Measurements from ENCODE around the gene STC2. TPM values are rescaled to one million over a fixed set of nuclear protein-coding genes. Genes with fewer than 3 reads are reported as not detected.

Gene STC2
- polyA plus RNA-seq, 1 donor (not counting 4 experiments of a cell fraction or from before 2014, with no cell fraction given) = 4.3 TPM

- Histone ChIP-seq H3K27me3 (ENCODE audit: control insufficient read depth, extremely low read depth, insufficient read depth, low read length) (no peaks in the 10 kb centered on the region), H3K4me1 (ENCODE audit: control insufficient read depth, extremely low read depth, insufficient read depth, low read length) (peaks cover 6% of the 10 kb centered on the region), H3K9me3 (ENCODE audit: control insufficient read depth, low read depth, low read length) (no peaks in the 10 kb centered on the region), H3K36me3 (ENCODE audit: control insufficient read depth in 2 of 2, extremely low read depth in 1 of 2, insufficient read depth in 2 of 2, low read length in 2 of 2) (no peaks in the 10 kb centered on the region), H3K79me2 (ENCODE audit: control insufficient read depth, insufficient read depth, low read length) (no peaks in the 10 kb centered on the region), H3K4me2 (ENCODE audit: control insufficient read depth, extremely low read depth, insufficient read depth, low read depth, low read length) (no peak overlapping the region), H4K20me1 (ENCODE audit: control insufficient read depth, extremely low read depth, insufficient read depth, low read length) (no peaks in the 10 kb centered on the region), H2AFZ (ENCODE audit: control insufficient read depth, low read length) (no peak overlapping the region), H3K27ac (ENCODE audit: control insufficient read depth, insufficient read depth, low read length) (no peak overlapping the region), H3K9me1 (ENCODE audit: control insufficient read depth, extremely low read depth, insufficient read depth, low read length) (no peaks in the 10 kb centered on the region), H3K4me3 (ENCODE audit: control insufficient read depth in 2 of 3, extremely low read depth in 1 of 3, insufficient read depth in 2 of 3, low read depth in 1 of 3, low read length in 3 of 3) (no peak overlapping the region), H3K9ac (ENCODE audit: control insufficient read depth, extremely low read depth, insufficient read depth, low read length) (no peak overlapping the region)
- TF ChIP-seq CTCF (optimal IDR thresholded peaks at IDR 0.05 in 1 of 3, IDR thresholded peaks at IDR 0.05 in 1 of 3, conservative IDR thresholded peaks at IDR 0.05 in 1 of 3; ENCODE audit: extremely low read depth in 1 of 3, insufficient read depth in 2 of 3, low read length in 3 of 3) = no peak
- no peak for TF ChIP-seq EZH2 (IDR thresholded peaks at IDR 0.05; ENCODE audit: low read length)
- FAIRE-seq (no peak), DNase-seq (ENCODE audit: low read depth, low spot score) (no peak)
- dilution Hi-C loops (cut with MboI; ENCODE audit: extremely low pct_ligation_motif_present, low sequenced_read_pairs) = no loop called here
Measured at GRCh38 chr5:173313351-173313801, 14.8 kb downstream of the STC2 start.

- dilution Hi-C loops (cut with MboI; ENCODE audit: extremely low pct_ligation_motif_present, low sequenced_read_pairs) = no loop called here
- Histone ChIP-seq H2AFZ (ENCODE audit: control insufficient read depth, low read length) (no peak overlapping the region), H3K4me3 (ENCODE audit: control insufficient read depth in 2 of 3, extremely low read depth in 1 of 3, insufficient read depth in 2 of 3, low read depth in 1 of 3, low read length in 3 of 3) (no peak overlapping the region), H3K79me2 (ENCODE audit: control insufficient read depth, insufficient read depth, low read length) (no peaks in the 10 kb centered on the region), H3K4me1 (ENCODE audit: control insufficient read depth, extremely low read depth, insufficient read depth, low read length) (peaks cover 6% of the 10 kb centered on the region), H4K20me1 (ENCODE audit: control insufficient read depth, extremely low read depth, insufficient read depth, low read length) (no peaks in the 10 kb centered on the region), H3K36me3 (ENCODE audit: control insufficient read depth in 2 of 2, extremely low read depth in 1 of 2, insufficient read depth in 2 of 2, low read length in 2 of 2) (no peaks in the 10 kb centered on the region), H3K27me3 (ENCODE audit: control insufficient read depth, extremely low read depth, insufficient read depth, low read length) (no peaks in the 10 kb centered on the region), H3K9me3 (ENCODE audit: control insufficient read depth, low read depth, low read length) (no peaks in the 10 kb centered on the region), H3K4me2 (ENCODE audit: control insufficient read depth, extremely low read depth, insufficient read depth, low read depth, low read length) (no peak overlapping the region), H3K27ac (ENCODE audit: control insufficient read depth, insufficient read depth, low read length) (no peak overlapping the region), H3K9ac (ENCODE audit: control insufficient read depth, extremely low read depth, insufficient read depth, low read length) (no peak overlapping the region), H3K9me1 (ENCODE audit: control insufficient read depth, extremely low read depth, insufficient read depth, low read length) (no peaks in the 10 kb centered on the region)
- FAIRE-seq (no peak), DNase-seq (ENCODE audit: low read depth, low spot score) (no peak)
- TF ChIP-seq EZH2 (IDR thresholded peaks at IDR 0.05; ENCODE audit: low read length) (no peak), CTCF (optimal IDR thresholded peaks at IDR 0.05 in 1 of 3, IDR thresholded peaks at IDR 0.05 in 1 of 3, conservative IDR thresholded peaks at IDR 0.05 in 1 of 3; ENCODE audit: extremely low read depth in 1 of 3, insufficient read depth in 2 of 3, low read length in 3 of 3) (no peak)
Measured at GRCh38 chr5:173312821-173313220, 15.4 kb downstream of the STC2 start.

Measured in keratinocyte (primary cell).